Suppressor macrophage treated with lipopolysaccharide for 4 hours (primary cell): ENCODE results near the gene ARHGAP22.

ENCODE experiments used
- DNase-seq: peaks from one replicate; pipeline ENCODE4 v3.0.0-alpha.2; 2020

Gene ARHGAP22

DNA sequence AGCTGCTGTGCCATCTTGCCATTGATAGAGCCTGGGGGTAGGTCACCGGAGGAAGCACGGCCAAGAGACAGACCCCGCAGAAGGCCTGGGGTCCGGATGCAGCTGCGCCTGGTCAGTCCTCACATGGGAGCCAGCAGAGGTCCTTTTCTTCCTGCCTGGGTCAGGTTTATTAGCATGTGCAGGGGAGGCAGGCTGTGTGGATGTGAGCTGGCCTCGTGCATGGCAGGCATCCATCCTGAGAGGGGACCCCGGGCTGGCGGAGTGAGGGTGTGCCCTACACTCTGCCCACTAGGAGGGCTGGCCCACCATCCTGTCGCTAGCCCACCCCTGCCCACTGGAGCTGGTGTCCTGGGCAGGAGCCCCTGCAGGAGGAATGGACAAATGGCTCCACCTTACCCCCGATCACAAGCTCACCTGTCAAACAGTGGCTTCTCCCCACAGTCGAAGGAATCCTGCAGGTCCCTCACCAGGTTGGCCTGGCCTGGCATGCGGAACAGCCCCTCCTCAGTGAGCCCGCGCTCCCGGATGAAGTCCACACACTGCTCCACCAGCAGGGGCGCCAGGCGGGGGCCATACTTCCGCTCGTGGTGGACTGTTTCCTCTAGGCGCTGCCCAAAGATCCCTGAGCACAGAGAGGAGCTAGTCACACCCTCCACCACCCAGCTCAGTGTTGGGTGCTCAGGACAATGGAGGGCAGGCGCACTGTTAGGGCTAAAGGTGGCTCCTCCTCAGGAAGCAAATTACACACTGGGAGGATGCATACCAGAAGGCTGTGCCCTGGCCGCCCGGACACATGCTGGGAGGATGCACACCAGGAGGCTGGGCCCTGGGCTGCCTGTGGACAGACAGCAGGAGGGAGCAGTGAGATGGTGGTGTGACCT, 145.4 kb downstream of the ARHGAP22 start:
- DNase-seq: no peak

DNA sequence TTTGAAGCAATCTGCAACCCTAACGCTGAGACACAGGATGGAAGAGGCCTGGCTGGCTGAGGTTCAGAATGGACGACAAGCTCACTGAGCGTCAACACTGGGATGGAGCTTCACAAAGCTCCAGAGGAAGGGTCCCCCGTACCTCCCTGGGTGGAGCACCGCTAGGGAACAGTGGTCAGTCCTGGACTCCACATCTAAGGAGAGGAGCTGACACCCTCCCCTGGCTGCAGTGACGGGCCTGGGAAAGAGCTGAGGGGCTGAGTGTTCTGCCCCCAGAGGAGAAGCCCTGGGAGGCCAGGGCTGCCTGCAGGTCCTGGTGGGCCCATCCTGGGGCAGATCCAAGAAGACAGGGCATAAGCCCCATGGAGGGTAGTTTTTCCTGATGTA, 146.2 kb downstream of the ARHGAP22 start:
- no peak for DNase-seq

DNA sequence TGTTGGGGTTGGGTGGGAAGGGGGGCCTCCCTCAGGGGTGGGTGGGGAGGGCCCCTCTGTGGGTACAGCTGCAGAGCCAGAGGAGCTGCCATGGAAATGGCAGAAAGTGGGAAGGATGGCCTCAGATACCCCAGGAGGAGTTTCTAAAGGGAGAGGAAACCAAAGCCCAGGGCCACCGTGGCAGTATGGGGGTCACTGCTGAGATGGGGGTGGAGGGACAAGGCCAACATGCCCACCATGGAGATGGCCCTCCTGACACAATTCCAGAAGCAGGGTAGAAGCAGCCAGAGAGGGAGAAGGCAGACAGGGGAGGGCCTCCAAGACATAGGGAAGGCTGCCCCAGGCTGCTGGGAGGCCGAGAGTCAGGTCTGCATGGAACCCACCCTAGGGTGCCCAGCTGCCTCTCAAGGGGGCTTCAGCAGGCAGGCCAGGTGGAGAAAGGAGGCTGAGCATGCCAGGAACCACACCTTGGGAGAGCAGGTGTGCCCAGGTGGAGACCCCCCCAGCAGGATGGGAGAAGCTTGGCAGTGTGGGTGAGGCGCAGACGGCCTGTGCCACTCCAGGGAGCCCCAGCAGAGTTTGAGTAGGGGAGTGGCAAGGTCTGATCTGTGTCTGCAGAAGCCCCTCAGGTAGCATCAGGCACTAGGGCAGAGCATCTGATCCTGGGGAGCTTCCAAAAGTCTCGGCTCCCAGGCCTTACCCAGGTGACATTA, 146.8 kb downstream of the ARHGAP22 start:
- no peak for DNase-seq

DNA sequence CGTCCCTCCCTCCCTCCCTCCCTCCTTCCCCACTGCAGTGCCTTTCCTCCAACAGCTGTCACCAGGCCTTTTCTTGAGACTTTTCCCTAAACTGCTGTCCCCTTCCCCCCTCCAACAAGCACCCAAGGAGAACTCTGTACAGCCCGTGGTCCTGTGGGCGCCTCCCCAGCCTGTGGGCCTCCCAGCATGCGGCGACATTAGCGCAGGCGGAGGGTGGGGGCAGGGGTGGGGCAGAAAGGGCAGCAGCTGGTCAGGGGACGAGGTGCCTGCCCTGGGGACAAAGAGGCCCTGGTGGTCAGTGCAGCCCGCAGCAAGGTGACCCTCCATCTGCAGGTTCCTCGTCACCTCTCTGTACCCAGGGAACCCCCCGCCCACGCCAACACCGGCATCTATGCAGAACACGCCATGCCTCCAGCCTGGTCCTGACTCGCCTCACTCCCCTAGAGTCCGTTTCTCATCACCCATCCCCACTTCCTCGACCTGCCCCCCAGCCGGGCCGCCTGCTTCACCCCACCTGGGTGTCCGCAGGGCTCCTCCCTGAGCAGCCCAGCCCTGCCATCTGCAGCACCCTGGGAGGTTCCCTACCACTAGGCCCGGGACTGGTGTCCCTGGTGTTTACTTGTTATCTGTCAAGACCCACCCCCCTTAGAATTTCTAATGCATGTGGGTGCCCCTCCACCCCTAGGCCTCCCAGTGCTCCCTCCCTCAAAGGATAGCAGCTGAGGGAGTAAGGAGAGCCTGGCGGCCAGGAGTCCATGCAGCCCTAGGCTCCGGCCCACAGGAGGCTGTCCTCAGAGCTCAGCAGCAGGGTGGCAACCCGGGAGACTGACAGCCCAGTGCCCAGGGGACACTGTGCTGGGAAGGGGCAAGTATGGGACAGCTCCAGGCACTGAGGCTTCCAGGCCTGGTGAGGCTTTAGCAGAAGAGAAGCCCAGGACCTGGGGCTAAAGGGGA, 147.8 kb downstream of the ARHGAP22 start:
- DNase-seq: no peak

DNA sequence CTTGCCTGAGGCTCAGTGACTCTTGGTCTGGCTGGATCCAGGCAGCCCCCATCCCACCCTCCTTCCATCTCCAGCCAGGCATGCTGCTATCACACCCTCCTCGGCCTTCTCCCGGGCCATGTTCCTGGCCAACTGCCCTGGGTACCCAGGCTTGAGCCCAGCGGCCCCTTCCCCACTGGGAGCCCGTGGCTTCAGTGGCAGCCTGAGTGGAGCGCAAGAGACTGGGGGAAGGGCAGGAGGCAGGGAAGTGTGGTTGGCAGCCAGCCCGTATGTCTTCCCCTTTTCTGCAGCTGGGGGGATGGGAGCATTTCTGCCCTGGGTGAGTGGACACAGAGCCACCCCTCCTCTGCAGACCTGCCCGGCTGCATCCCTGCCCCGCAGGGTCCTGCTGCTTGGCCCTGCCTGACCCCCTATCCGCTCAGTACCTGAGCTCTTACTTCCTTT, 148.5 kb downstream of the ARHGAP22 start:
- peak; percentile 73 for DNase-seq

DNA sequence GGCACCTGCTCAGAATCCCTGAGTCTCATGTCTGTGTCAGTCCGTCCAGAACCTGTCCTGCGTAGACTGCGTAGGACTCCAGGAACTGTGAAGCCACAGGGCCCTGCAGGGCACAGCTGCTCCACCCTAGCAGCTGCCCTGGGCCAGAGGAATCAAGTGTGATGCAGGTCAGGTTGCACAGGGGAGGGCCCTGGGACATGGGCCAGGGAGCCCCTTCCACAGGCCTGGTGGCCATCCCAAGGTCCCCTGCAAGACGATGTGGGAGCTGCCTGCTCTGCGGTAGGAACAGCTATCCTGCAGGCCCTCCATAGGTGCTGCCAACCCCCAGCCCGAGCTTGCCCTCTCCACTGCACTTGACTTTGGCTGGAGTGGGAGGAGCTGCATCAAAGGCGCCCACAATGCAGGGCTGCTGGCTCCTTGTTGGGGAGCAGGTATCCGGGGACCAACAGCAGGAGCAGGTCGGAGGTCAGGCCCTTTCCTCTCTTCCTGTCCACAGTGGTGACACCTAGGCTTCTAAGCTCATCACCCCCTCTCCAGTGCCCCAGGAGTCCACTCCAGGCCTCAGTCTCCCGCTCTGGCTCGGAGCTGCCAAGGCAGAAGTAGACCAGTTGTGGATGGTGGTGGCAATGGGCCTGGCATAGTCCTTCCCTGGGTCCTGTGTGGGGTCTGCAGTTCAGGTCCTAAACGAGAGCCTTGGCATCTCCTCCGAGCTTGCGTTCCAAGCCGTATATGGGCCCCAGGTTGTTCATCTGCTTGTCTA, 149.3 kb downstream of the ARHGAP22 start:
- DNase-seq: no peak

DNA sequence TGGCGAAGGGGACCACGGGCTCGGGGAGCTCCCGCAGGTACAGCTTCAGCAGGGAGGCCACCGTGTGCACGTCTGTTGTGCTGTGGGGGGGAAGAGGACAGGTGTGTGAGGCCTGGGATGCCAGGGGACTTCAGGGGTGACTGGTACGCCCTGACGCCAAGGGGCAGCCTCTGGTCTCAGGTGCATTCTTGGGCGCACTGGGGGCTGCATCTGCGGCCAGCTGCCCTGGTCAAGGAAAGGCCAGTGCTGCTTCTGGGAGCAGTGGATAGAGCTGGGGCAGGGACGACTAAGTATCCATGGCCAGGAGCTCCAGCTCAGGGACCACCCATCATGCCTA, 149.8 kb downstream of the ARHGAP22 start:
- DNase-seq: no peak

DNA sequence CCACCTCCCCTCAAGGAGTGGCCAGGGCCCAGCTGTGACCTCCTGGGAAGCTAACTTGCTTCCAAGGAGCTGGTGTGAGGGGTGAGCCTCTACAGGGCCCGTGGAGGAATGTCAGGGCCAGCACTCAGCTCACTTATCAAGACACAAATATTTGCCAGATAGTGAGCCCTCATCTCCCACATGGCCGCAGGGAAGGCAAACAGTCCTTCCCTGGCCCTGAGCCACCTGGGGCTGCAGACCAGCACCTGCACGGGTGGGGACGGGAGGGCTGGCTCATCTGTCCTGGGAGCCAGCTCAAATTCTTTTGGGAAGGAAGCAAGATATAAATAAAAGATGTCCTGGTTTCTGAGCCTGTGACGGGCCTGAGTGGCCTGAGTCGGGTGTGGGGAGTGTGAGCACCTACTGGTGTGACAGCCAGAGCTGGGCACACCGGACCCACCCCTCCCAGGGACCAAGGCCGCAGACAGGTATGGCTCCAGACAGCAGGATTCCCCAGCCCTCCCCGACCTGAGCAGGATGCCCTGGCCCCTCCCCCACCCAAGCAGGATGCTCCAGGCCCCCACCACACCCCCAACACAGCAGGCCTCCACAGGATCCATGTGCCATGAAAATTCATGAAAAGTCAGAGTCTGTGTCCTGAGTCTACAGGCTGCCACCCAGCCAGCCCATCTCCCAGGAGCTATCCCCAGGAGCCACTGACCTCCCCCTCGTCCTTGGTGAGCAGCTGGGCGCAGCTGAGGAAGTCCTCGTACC, 150.4 kb downstream of the ARHGAP22 start:
- no peak for DNase-seq

DNA sequence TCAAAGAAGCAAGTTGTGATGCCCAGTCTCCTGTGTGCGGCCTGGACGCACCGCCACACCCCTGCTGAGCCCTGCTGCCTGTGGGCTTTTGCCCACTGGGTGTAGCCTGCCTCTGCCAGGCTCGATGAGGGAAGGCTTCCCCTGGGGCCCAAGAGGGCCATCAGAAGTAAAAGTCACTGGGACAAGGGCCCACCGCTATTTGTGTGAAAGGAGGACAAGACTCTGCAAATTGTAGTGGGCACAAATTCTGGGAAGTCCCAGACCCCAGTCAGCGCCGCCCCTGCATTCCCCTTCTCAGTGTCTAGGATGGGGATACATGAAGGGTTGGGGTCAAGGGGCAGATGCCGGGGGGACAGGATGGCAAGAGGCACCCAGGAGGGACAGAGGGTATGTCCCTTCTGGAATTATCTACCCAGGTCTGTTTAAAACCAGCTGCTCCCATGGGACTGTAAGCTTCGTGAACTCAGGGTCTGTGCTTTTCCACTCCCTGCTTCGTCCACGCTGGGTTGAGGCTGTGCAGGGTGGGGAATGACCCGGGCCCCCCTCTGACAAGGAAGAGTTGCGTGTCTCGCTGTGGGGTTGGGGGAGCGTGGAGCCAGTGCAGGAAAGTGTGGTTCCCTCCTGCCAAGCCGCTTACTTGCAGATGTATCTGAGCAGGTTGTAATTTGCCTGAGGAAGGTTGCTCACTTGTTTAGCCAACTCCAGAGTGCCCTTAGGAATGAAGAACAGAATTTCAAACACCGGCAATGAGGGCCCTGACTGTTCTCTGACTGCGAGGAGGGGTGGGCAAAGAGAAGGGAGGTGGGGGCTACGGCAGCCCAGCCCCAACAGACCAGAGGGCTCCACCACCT, 151.2 kb downstream of the ARHGAP22 start:
- no peak for DNase-seq

DNA sequence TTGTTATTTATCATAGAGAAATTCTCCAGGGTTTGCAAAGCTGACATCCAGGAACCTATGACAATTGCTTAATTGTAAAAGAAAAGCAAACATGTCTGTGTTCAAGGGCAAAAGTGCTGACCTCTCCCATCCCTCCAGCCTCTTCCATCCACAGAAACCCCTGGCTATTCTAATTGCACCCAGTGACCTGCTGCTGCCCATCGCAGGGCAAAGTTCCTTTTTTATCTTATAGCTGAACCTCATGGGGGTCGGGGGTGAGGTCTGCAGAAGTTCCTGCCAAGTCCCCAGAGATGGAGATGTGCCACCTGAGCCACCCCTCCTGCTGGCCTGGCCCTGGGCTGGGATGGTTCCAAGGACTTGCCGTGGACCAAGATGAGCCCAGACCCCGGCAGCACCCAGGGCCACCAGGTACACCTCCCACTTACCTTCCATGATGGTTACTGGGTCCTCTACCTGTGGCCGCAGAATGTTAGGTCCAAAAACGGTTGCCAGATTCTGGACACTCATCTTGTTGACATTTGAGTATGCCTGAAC, 151.9 kb downstream of the ARHGAP22 start:
- DNase-seq: no peak

DNA sequence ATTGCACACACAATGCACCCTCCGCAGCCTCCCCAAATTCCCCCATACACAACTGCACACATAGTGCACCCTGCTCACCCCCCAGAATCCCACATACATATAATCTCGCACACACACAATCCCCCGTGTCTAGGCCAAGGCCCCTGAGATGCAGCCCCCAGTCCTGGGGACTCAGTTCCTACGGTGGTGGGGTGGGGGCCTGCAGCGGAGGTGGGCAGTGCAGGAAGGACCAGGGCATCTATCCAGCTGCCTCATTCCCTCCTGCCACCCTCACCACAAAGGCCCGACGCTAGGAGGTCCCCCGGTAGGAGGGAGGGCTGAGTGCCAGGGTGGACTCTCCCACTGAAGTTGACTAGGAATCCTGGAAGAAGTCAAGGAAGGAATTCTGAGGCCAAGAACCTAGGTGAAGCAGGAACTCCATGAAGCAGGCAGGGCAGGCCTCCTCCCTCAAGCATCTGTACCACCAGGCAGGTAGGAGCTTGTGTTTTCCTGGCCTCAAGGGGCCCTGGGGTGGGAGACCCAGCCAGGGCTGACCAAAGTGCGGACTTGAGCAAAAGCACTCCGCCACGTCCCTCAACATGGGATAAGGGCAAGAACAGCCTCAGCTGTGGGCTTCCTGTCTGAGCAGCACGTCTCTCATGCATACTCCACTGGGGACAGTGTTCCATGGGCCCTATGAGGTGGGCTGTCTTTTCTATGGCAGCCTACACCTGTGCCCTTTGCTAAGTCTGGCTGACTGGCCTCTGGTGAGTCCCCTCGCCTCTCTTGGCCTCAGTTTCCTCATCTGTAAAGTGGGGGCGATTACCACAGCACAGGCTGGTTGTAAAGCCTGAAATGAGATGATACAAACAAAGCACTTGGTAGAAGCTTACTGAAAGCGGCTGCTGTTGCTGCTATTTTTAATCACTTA, 152.6 kb downstream of the ARHGAP22 start:
- DNase-seq: no peak

DNA sequence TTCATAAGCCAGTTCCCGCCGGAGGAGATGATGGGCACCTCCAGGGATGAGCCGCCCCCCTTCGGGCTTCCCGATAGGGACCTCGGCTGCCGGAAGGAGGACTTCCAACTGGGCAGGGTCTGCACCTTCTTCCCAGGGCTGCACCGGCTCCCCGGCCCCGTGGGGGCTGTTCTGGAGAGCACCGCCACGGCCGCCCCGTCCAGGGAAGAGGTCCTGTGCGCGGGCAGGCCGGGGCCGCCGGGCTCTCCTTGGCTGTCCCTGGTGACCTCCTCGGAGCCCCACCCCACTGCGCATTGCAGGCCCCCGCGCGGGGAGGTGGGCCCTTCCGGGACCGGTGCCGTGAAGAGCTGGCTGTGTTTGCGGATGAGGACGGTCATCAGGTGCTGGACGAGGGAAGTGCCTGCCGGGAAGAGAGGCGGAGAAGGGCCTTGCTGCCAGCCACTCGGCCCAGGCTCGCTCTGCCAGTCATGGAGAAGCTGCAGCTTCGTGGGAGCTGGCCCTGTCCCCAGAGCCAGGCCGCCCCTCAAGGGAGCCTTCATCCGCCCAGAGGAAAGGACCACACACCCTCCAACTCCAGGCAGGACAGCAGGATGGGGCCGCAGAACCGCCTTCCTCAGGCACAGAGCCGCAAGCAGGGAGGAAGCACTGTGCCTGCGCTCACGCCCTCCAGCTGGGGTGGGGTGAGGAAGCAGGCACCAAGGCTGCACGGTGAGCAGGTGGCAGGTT, 154.0 kb downstream of the ARHGAP22 start:
- no peak for DNase-seq

DNA sequence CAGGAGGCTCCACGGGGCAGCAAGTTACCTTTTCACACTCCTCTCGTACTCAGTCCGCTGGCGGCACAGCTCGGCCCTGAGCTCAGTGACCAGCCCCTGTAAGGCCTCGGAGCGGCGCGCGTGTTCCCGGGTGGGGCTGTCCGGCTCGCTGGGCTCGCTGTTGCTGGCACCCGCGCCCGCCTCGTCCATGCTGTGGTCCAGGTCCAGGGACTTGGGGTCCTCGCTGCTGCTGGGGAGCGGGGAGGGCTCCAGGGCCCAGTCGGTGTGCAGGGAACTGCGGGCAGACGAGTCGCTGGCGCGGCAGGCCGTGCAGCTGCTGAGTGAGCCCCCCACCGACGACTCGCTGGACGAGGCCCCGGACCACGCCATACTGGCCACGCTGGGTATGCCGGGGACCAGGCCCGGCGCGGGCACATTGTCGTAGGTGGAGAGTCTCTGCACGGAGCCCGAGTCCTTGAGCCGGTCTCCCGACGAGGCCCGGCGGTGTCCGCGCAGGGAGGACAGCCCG, 154.6 kb downstream of the ARHGAP22 start:
- DNase-seq: no peak

DNA sequence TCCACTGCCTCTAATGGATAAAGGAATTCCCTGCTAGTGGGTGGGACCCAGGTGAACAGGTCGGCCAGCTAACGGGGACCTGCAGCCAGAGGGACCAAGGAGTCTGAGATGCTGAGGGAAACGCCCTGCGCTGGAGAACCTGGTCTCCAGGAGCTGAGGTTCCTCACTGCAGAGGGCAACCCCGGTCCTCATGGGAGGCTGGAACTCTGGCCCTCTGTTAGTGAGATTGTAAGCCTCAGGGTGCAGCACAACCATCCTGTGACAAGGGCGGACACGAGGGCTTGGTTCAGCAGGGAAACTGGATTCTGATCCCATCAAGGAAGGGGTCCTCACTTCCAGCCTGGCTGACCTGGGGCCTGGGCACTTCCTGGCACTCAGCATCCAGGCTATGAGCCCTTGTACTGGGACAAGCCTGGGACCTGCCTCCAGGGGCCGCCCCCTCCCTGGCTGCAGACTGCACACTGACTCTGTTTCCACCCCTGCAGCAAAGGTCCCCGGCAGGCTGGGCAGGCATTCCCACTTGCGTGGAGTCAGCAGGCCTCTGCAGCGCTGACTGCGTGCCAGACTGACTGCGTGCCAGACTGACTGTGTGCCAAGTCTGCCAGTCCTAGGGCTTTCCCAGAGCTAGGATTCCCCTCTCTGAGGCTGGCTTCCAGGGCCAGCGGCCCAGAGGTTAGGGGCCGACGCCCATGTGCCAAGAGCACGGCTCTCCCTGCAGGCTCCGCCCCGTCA, 155.2 kb downstream of the ARHGAP22 start:
- no peak for DNase-seq

DNA sequence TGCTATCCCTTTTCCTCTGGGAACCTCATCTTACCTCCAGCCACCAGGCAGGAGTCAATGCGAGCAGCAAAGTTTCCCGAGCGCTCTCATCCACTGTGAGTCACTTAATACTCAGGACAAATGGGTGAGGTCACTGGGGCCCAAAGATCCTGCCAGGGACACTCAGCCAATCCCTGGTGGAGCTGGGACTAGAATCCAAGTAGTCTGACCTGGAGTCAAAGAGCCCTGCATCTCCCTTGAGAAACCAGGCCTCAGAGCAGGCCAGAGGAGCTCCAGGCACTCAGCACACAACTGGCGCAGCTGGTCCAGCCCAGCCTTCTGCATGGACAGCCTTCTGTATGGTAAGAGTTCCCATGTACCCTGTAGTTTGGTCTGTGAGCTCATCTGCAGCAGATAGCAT, 156.1 kb downstream of the ARHGAP22 start:
- DNase-seq: no peak

DNA sequence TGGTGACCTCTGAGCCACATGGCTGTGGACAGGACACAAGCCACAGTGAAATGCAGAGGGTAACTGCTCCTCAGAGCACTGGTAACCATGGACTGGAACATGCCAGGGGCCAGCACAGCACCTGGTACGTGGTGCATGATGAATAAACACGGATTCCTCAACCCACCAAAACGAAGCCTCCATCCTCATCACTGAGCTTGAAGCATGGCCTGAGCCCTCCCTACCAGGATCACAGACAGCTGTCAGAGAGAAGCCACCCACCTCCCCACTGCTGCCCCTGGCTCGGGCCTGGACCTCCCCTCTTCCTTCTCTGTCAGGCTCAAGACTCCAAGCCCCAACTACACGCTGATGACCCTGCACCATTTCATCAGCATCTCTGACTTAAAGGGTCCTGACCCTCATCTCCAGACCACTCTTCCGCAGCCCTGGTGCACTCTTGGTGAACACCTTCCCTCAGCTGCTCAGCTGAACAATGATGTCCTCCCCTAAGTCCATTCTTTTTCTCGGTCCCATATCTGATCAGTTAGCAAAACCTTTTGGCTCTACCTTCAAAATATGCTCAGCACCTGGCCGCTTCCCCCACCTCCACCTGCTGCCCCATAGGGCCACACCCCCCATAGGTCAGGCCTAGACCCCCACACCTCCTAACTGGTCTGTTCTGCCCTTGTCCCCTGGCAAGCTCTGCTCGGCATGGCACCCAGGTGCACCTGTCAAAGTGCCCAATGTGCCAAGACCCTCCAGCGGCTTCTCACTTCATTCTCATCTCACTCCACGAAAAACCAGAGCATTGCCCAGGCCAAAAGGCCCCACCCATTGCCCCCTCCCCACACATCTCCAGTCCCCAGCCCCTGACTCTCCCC, 157.3 kb downstream of the ARHGAP22 start:
- no peak for DNase-seq

DNA sequence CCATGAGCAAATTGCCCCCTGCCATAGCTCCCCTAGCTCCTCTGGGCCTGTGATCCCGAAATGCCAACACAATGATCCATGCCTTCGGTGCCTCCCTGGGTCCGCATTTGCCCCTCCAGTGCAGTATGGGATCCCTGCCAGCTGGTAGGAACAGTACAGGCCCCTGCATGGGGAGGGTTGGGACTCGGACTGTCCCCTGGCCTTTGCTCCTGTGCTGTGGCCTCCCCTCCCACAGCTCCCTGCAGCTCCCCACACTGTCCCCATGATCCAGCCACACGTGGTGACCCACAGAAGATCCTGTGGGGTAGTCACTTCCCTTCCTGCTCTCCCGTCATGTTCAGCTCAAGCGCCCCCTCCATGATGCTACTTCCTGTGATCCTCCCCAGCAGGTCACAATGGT, 158.1 kb downstream of the ARHGAP22 start:
- peak; percentile 42 for DNase-seq
